IMR-90 (cell line): ENCODE data around the gene RP2. TPM values are rescaled to one million over a fixed set of nuclear protein-coding genes. Genes with fewer than 3 reads are reported as not detected.

Experiments
- ATAC-seq: fragments of 200-7000 bp; cut with Tn5 transposase; 2 replicates; pipeline ENCODE4 v1.9.1; 2020; ENCODE audit warnings: low read depth, mild to moderate bottlenecking, moderate library complexity
- BruUV-seq: library from RNA; stranded (reverse); fragments of 400-500 nt; replicated peaks from 2 replicates; lab custom pipeline; 2021; lab: Mats Ljungman, UMichigan
- CTCF ChIA-PET: fragments of 300-600 bp; formaldehyde crosslinking; extraction: SDS; loops from one replicate; lab custom pipeline; 2021; ENCODE audit warnings: antibody characterized with exemption; lab: Yijun Ruan, JAX
- POLR2A ChIA-PET: fragments of 300-600 bp; sonication (Branson Sonifier 250); formaldehyde crosslinking; loops from one replicate; lab custom pipeline; 2022; ENCODE audit warnings: antibody characterized with exemption; ENCODE audit not compliant: unreplicated experiment; lab: Charles Lee
- DNase-seq: peaks from one replicate; pipeline ENCODE4 v3.0.0; 2013
- H2AFZ ChIP-seq: replicated peaks from 2 replicates; pipeline ENCODE3; 2013; ENCODE audit warnings: low read length, mild to moderate bottlenecking; ENCODE audit not compliant: poor library complexity
- H2AK5ac ChIP-seq: 2 replicates; pipeline ENCODE4 v1.6.1; 2013; ENCODE audit warnings: low read depth, low read length, inconsistent platforms
- H2AK9ac ChIP-seq: replicated peaks from 2 replicates; pipeline ENCODE3; 2013; ENCODE audit warnings: mild to moderate bottlenecking, low read depth, low read length, moderate library complexity; ENCODE audit not compliant: poor library complexity
- H2BK120ac ChIP-seq: 2 replicates; pipeline ENCODE4 v1.6.1; 2013; ENCODE audit warnings: low read depth, low read length, inconsistent platforms
- H2BK15ac ChIP-seq: 3 replicates; pipeline ENCODE4 v1.6.1; 2013; ENCODE audit warnings: low read depth, low read length, inconsistent platforms
- H2BK20ac ChIP-seq: 2 replicates; pipeline ENCODE4 v1.6.1; 2013; ENCODE audit warnings: low read depth, mild to moderate bottlenecking, inconsistent platforms, low read length, moderate library complexity
- H2BK5ac ChIP-seq: 2 replicates; pipeline ENCODE4 v1.6.1; 2013; ENCODE audit warnings: mild to moderate bottlenecking, low read depth, low read length, inconsistent platforms; ENCODE audit not compliant: poor library complexity, severe bottlenecking
- H3K14ac ChIP-seq: replicated peaks from 2 replicates; pipeline ENCODE4 v1.6.1; 2013; ENCODE audit warnings: low read depth, low read length, inconsistent platforms
- H3K18ac ChIP-seq: 2 replicates; pipeline ENCODE4 v1.6.1; 2013; ENCODE audit warnings: low read depth, low read length, control low read depth
- H3K23ac ChIP-seq: 2 replicates; pipeline ENCODE4 v1.6.1; 2013; ENCODE audit warnings: low read depth, low read length, inconsistent platforms
- H3K27ac ChIP-seq: 2 replicates; pipeline ENCODE4 v1.5.1; 2013; ENCODE audit warnings: mild to moderate bottlenecking, control low read depth, low read length; ENCODE audit not compliant: insufficient read depth
- H3K27me3 ChIP-seq: 2 replicates; pipeline ENCODE4 v1.6.1; 2013; ENCODE audit warnings: low read length; ENCODE audit not compliant: control insufficient read depth, insufficient read depth
- H3K36me3 ChIP-seq: 2 replicates; pipeline ENCODE4 v1.6.1; 2013; ENCODE audit warnings: low read length, mixed read lengths; ENCODE audit not compliant: control insufficient read depth, insufficient read depth
- H3K4ac ChIP-seq: 2 replicates; pipeline ENCODE4 v1.6.1; 2013; ENCODE audit warnings: low read depth, low read length, inconsistent platforms
- H3K4me1 ChIP-seq: 2 replicates; pipeline ENCODE4 v1.6.1; 2013; ENCODE audit warnings: low read length, mixed read lengths; ENCODE audit not compliant: control insufficient read depth, insufficient read depth
- H3K4me2 ChIP-seq: 2 replicates; pipeline ENCODE4 v1.6.1; 2013; ENCODE audit warnings: low read depth, mild to moderate bottlenecking, control low read depth, low read length, moderate library complexity
- H3K4me3 ChIP-seq: 2 replicates; pipeline ENCODE4 v1.5.1; 2013; ENCODE audit warnings: low read depth, mild to moderate bottlenecking, control low read depth, low read length, moderate library complexity; ENCODE audit not compliant: insufficient read depth
- H3K56ac ChIP-seq: 2 replicates; pipeline ENCODE4 v1.6.1; 2013; ENCODE audit warnings: low read length, inconsistent platforms; ENCODE audit not compliant: insufficient read depth; ENCODE audit errors: extremely low read depth
- H3K79me1 ChIP-seq, 2 experiments: 2 replicates each; pipeline ENCODE4 v1.6.1; 2013; ENCODE audit warnings: low read length in 2 of 2, inconsistent platforms in 1 of 2, low read depth in 1 of 2
- H3K9ac ChIP-seq: 2 replicates; pipeline ENCODE4 v1.6.1; 2013; ENCODE audit warnings: low read depth, low read length, control low read depth
- H3K9me1 ChIP-seq: 2 replicates; pipeline ENCODE4 v1.6.1; 2013; ENCODE audit warnings: low read length, inconsistent platforms; ENCODE audit not compliant: insufficient read depth
- H3K9me3 ChIP-seq: 2 replicates; pipeline ENCODE4 v1.6.1; 2013; ENCODE audit warnings: low read length; ENCODE audit not compliant: control insufficient read depth, insufficient read depth
- H4K20me1 ChIP-seq: 2 replicates; pipeline ENCODE4 v1.6.1; 2013; ENCODE audit warnings: low read length, inconsistent platforms; ENCODE audit not compliant: insufficient read depth
- H4K5ac ChIP-seq: 2 replicates; pipeline ENCODE4 v1.6.1; 2013; ENCODE audit warnings: mild to moderate bottlenecking, low read depth, low read length, control low read depth
- H4K8ac ChIP-seq, 2 experiments: 2 replicates each; pipeline ENCODE4 v1.6.1; 2013; ENCODE audit warnings: low read depth in 2 of 2, low read length in 2 of 2, control low read depth in 1 of 2, inconsistent platforms in 1 of 2
- H4K91ac ChIP-seq: 2 replicates; pipeline ENCODE4 v1.6.1; 2013; ENCODE audit warnings: low read depth, low read length, inconsistent platforms; ENCODE audit not compliant: insufficient read depth
- FOS ChIP-seq: fragments of 150-350 bp; IDR thresholded peaks from 2 replicates; pipeline ENCODE4 v1.6.1; 2016; ENCODE audit warnings: low read depth, low read length
- MAZ ChIP-seq: IDR thresholded peaks from 2 replicates; pipeline ENCODE4 v1.6.1; 2012; ENCODE audit warnings: low read depth, mild to moderate bottlenecking, low read length, improper control_type of control experiment, moderate library complexity, borderline replicate concordance
- NFE2L2 ChIP-seq: fragments of 150-350 bp; IDR thresholded peaks from 2 replicates; pipeline ENCODE4 v1.6.1; 2016; ENCODE audit warnings: low read depth, mild to moderate bottlenecking, low read length
- SMC3 ChIP-seq: fragments of 150-350 bp; IDR thresholded peaks from 2 replicates; pipeline ENCODE4 v1.6.1; 2016; ENCODE audit warnings: low read depth, mild to moderate bottlenecking, antibody characterized with exemption, low read length, moderate library complexity
- dilution Hi-C: fragments of 300-500 bp; cut with HindIII; formaldehyde crosslinking; loops from one replicate; pipeline ENCODE4 v1.14.3; 2018; ENCODE audit warnings: low sequenced_read_pairs; ENCODE audit not compliant: unreplicated experiment
- in situ Hi-C: fragments of 300-500 bp; cut with MboI; formaldehyde crosslinking; loops from 3 replicates; pipeline ENCODE4 v1.14.3; 2019; ENCODE audit warnings: low sequenced_read_pairs, inconsistent platforms, mixed read lengths
- intact Hi-C: fragments of 100-400 bp; cut with micrococcal nuclease; formaldehyde crosslinking; loops from 2 replicates; pipeline ENCODE4 v1.10.0; 2022
- polyA plus RNA-seq, 3 experiments: library from polyadenylated mRNA; depleted of rRNA; stranded (reverse); fragments of >200 nt; gene quantifications; 2 replicates each; pipeline ENCODE4 v1.2.3, GENCODE V29; 2012; ENCODE audit warnings: low replicate concordance in 1 of 3
- total RNA-seq: library from RNA; depleted of rRNA; stranded (reverse); fragments of >200 nt; gene quantifications from 2 replicates; pipeline ENCODE4 v1.2.3, GENCODE V29; 2012
- TF ChIP-seq, protein P1 (sequence below): conservative IDR thresholded peaks from 2 replicates; pipeline ENCODE4 v1.5.1; 2012; ENCODE audit warnings: mild to moderate bottlenecking, low read depth, low read length, improper control_type of control experiment

Gene RP2
- total and polyA plus RNA-seq, 2 of the 4 experiments (the other 2 are of a cell fraction): 6.8 to 17.0 TPM

DNA sequence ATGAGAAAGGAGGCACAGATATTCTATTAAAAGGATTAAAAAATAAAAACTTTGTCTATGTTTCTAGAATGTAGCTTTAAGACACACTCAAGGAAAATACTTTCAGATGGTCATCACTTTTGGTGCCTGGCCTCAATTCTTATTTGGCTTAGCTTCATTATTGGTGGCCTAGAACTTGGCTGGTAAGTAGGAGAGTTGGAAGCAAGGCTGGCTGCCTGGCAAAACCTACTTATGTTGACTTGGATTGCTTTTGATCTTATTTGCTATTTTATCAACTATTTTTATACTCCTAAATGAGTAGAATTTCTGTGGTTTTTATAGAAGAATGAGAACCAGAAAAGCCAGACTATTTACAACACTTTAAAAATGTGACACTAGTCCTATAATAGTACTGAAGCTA is 40.1 kb downstream of the RP2 start:
- Histone ChIP-seq H3K4ac (no peak overlapping the region), H3K4me3 (no peak overlapping the region), H2BK120ac (no peak overlapping the region), H2AK9ac (no peak overlapping the region), H3K18ac (no peak overlapping the region), H3K9me1 (no peaks in the 10 kb centered on the region), H3K27me3 (no peaks in the 10 kb centered on the region), H3K79me1 (peaks cover 0 to 4% of the 10 kb centered on the region in 2 experiments; a peak in 1 of 4 replicates), H2BK5ac (no peak overlapping the region), H3K14ac (no peak overlapping the region), H2AK5ac (no peak overlapping the region), H4K91ac (no peak overlapping the region), H3K56ac (no peak overlapping the region), H2BK15ac (no peak overlapping the region), H3K9me3 (no peaks in the 10 kb centered on the region), H3K4me2 (no peak overlapping the region), H2AFZ (no peak overlapping the region), H3K9ac (no peak overlapping the region), H2BK20ac (no peak overlapping the region), H3K23ac (no peak overlapping the region), H3K27ac (no peak overlapping the region), H4K5ac (no peak overlapping the region), H4K20me1 (no peaks in the 10 kb centered on the region), H4K8ac (no peak overlapping the region), H3K36me3 (peaks cover 1% of the 10 kb centered on the region; the same call in 1 of the 2 replicates), H3K4me1 (peaks cover 2% of the 10 kb centered on the region)
- in situ Hi-C loops: no loop called here
- TF ChIP-seq FOS (no peak), MAZ (no peak), SMC3 (no peak), NFE2L2 (no peak)
- TF ChIP-seq, protein P1, sequence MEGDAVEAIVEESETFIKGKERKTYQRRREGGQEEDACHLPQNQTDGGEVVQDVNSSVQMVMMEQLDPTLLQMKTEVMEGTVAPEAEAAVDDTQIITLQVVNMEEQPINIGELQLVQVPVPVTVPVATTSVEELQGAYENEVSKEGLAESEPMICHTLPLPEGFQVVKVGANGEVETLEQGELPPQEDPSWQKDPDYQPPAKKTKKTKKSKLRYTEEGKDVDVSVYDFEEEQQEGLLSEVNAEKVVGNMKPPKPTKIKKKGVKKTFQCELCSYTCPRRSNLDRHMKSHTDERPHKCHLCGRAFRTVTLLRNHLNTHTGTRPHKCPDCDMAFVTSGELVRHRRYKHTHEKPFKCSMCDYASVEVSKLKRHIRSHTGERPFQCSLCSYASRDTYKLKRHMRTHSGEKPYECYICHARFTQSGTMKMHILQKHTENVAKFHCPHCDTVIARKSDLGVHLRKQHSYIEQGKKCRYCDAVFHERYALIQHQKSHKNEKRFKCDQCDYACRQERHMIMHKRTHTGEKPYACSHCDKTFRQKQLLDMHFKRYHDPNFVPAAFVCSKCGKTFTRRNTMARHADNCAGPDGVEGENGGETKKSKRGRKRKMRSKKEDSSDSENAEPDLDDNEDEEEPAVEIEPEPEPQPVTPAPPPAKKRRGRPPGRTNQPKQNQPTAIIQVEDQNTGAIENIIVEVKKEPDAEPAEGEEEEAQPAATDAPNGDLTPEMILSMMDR: no peak
- BruUV-seq: no TSS peak
- dilution Hi-C loops: no loop called here
- ChIA-PET POLR2A (no interaction called here), CTCF (no interaction called here)
- intact Hi-C loops: no loop called here
- ATAC-seq: no peak
- no peak for DNase-seq
